ENCODE measurements around the gene FAM118B.

The FAM118B gene

GRCh38 chr11:126310992-126311310 is 99.4 kb downstream of the FAM118B start:
- no peak for TF ChIP-seq CTCF (IDR thresholded peaks at IDR 0.05)

- TF ChIP-seq CTCF (IDR thresholded peaks at IDR 0.05), result no peak
Measured at GRCh38 chr11:126311401-126312291, 100.1 kb downstream of the FAM118B start.

Measured in LNCAP (cell line).